OCI-M2 (cell line): ENCODE data around the gene FAM204A.
A peak's percentile ranks its signal among the peaks of the same experiment; 100 is the strongest.

Experiments used
- DNase-seq: peaks from one replicate; lab custom pipeline; 2025; ENCODE audit not compliant: unreplicated experiment; lab: John Stamatoyannopoulos, UW

FAM204A gene

GRCh38 chr10:118341791-118342637 lies at the start of gene FAM204A:
TSS of gene FAM204A (minus strand) at chr10:118342324. CDS start at chr10:118336415, 5,909 bp downstream.
- DNase-seq = peak; percentile 79

- no peak for DNase-seq
Measured at GRCh38 chr10:118383699-118384098, 41.6 kb upstream of the FAM204A start.

GRCh38 chr10:118383063-118383689 lies 41.1 kb upstream of the FAM204A start:
- DNase-seq = no peak

GRCh38 chr10:118374404-118374803 lies 32.3 kb upstream of the FAM204A start:
- no peak for DNase-seq

GRCh38 chr10:118373786-118374185 lies 31.7 kb upstream of the FAM204A start:
- no peak for DNase-seq

GRCh38 chr10:118370499-118370898 lies 28.4 kb upstream of the FAM204A start:
- no peak for DNase-seq

GRCh38 chr10:118369641-118370205 lies 27.6 kb upstream of the FAM204A start:
- DNase-seq = no peak

- no peak for DNase-seq
Measured at GRCh38 chr10:118365702-118366101, 23.6 kb upstream of the FAM204A start.

- DNase-seq = no peak
Measured at GRCh38 chr10:118362103-118362502, 20.0 kb upstream of the FAM204A start.

- DNase-seq = no peak
Measured at GRCh38 chr10:118358327-118358726, 16.2 kb upstream of the FAM204A start.

GRCh38 chr10:118357841-118358240 lies 15.7 kb upstream of the FAM204A start:
- no peak for DNase-seq

- no peak for DNase-seq
Measured at GRCh38 chr10:118356628-118357027, 14.5 kb upstream of the FAM204A start.

GRCh38 chr10:118355234-118355633 lies 13.1 kb upstream of the FAM204A start:
- no peak for DNase-seq

- no peak for DNase-seq
Measured at GRCh38 chr10:118349235-118349634, 7.1 kb upstream of the FAM204A start.

- no peak for DNase-seq
Measured at GRCh38 chr10:118343549-118343948, 1.4 kb upstream of the FAM204A start.

- DNase-seq = no peak
Measured at GRCh38 chr10:118343115-118343514, 991 bp upstream of the FAM204A start.

GRCh38 chr10:118342638-118343020 lies 505 bp upstream of the FAM204A start:
- no peak for DNase-seq

- no peak for DNase-seq
Measured at GRCh38 chr10:118340486-118340885, 1.6 kb downstream of the FAM204A start.

- DNase-seq = no peak
Measured at GRCh38 chr10:118339111-118339510, 3.0 kb downstream of the FAM204A start.

GRCh38 chr10:118337356-118337755 lies 4.8 kb downstream of the FAM204A start:
- DNase-seq = no peak

GRCh38 chr10:118333871-118334270 lies 8.3 kb downstream of the FAM204A start:
- no peak for DNase-seq
